Epithelial cell of esophagus (primary cell): ENCODE data around the gene NEURL1.
A peak's percentile ranks its signal among the peaks of the same experiment; 100 is the strongest.

Source experiments
- DNase-seq: peaks from one replicate; pipeline ENCODE4 v3.0.0; 2010; ENCODE audit warnings: low read depth
- H3K4me3 ChIP-seq: 2 replicates; pipeline ENCODE4 v1.5.1; 2011; ENCODE audit warnings: mild to moderate bottlenecking, low read length, control low read depth
- TF ChIP-seq, protein P1 (sequence below): IDR thresholded peaks from 2 replicates; pipeline ENCODE4 v1.5.1; 2011; ENCODE audit warnings: low read depth, mild to moderate bottlenecking, low read length, control low read depth, inconsistent platforms; ENCODE audit not compliant: insufficient read depth; ENCODE audit errors: missing control alignments

The NEURL1 gene

GRCh38 chr10:103449208-103450144 lies 44.0 kb upstream of the NEURL1 start:
- TF ChIP-seq, protein P1, sequence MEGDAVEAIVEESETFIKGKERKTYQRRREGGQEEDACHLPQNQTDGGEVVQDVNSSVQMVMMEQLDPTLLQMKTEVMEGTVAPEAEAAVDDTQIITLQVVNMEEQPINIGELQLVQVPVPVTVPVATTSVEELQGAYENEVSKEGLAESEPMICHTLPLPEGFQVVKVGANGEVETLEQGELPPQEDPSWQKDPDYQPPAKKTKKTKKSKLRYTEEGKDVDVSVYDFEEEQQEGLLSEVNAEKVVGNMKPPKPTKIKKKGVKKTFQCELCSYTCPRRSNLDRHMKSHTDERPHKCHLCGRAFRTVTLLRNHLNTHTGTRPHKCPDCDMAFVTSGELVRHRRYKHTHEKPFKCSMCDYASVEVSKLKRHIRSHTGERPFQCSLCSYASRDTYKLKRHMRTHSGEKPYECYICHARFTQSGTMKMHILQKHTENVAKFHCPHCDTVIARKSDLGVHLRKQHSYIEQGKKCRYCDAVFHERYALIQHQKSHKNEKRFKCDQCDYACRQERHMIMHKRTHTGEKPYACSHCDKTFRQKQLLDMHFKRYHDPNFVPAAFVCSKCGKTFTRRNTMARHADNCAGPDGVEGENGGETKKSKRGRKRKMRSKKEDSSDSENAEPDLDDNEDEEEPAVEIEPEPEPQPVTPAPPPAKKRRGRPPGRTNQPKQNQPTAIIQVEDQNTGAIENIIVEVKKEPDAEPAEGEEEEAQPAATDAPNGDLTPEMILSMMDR, result no peak
- H3K4me3 ChIP-seq, result no peak overlapping the region
- no peak for DNase-seq

DNA sequence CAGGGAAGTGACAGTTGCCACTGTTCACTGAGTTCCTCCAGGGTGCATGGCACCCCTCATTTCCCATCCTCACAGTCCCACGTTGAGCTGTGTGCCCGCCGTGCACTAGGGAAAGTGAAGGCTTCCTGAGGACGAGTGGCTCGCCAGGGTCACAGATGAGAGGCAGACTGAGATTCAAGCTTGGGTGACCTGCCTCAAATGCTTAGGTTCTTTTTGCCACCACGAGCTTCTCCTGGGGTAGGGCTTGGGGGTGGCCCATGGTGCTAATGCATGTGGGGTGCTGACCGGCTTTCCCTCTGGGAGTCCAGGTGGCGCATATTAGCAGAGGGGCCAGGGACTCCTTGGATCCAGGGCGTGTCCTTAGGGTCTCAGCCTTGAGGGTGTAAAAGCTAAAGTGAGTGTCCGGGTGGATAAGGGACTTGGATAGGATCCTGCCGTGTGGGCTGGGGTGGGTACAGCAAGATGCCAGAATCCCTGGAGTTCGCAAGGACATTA lies 43.3 kb upstream of the NEURL1 start:
- TF ChIP-seq, protein P1, result no peak
- no peak overlapping the region for H3K4me3 ChIP-seq
- DNase-seq, result no peak

- peak; percentile 40 for DNase-seq
- TF ChIP-seq, protein P1, result no peak
- peak overlapping the region; percentile 34 for H3K4me3 ChIP-seq
Measured at GRCh38 chr10:103451091-103451813, 42.3 kb upstream of the NEURL1 start.

DNA sequence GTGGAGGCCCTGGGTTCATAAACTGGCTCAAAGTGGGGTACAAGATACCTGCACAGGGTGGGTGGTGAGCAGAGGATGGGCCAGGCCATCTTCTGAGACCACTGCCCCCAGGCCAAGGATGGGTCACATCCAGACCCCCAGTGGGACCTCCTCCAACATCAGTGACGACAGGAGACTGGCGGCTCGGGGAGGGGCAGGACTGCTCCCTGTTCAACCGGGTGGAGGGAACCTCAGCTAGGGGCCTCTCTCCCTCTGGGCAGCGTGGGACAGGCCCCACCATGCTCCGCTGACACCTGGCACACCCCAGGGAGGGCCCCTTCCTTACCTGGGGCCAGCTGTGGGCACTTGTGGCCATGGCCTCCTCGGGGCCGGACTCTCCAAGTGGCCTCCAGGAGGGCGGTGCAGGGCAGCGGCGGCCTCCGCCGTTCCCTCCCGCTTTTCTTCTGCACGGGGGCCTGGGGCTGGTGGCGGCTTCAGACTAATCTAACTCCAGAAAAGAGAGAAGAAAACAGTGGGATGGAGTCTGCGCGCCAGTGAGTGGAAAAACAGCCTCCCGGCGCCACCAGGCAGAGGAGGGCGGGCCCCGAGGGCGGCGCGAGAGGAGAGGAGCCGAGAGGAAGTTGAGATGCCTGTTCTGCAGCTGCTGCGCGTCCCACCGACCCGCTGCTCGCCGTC lies 41.5 kb upstream of the NEURL1 start, which contains the start of gene CALHM2:
TSS of gene CALHM2 (minus strand) at position 540 of the 675 bp plus-strand sequence. CDS start 2,429 bp downstream, outside the sequence.
- DNase-seq, result peak; percentile 54
- H3K4me3 ChIP-seq, result peak within 1 kb of the TSS; percentile 34
- TF ChIP-seq, protein P1, result no peak

DNA sequence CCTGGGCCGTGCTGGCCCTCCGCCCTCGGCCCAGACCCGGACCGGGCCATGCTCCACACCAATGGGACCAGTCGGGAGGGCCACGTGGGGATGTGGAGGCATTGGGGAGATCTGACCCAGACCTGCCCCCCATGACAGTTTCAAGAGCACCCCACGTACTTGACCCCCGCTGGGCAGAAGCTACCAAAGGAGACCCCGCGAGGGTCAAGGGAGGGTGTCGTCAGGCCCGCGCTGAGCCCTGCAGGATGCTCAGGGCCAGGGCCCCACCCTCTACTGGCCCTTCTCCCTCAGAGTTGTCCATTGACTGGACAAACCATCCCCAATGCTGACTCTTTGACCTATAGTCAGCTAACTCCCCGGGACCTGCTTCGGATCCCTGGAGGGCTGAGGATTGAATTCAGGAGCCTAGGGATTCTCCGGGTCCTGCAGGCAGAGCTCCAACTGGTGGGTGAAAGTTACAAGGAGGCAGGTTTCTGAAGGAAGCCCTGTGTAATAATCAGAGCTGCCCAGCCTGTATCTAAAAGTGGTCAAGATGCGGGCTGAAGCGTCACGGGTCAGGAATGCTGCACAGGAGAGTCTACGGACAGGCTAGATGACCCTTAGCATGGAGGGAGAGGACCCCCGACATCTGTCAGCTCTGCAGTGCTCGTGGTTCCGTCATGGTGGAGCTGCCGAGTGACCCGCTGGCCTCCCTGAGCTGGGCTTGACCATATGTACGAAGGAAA lies 40.8 kb upstream of the NEURL1 start:
- DNase-seq, result no peak
- H3K4me3 ChIP-seq, result peak overlapping the region; percentile 34
- TF ChIP-seq, protein P1, result no peak

- TF ChIP-seq, protein P1, result no peak
- DNase-seq, result no peak
- no peak overlapping the region for H3K4me3 ChIP-seq
Measured at GRCh38 chr10:103454026-103454425, 39.5 kb upstream of the NEURL1 start.
